Breast epithelium (tissue), 4 donors: ENCODE measurements around the gene LCE1A. TPM values are rescaled to one million over a fixed set of nuclear protein-coding genes. Genes with fewer than 3 reads are reported as not detected.
A peak's percentile ranks its signal among the peaks of the same experiment; 100 is the strongest.

Experiments
- DNase-seq, 2 donors: peaks; one replicate each; pipeline ENCODE4 v3.0.0-alpha.2; 2019; ENCODE audit warnings: low spot score in 2 of 2
- H3K27ac ChIP-seq, 2 donors: fragments of 200-600 bp; sonication (generic) in 1 of 2; one replicate each; pipeline ENCODE4 v1.5.1; 2016 to 2019; ENCODE audit warnings: mild to moderate bottlenecking in 1 of 2
- H3K27me3 ChIP-seq, 2 donors: fragments of 200-600 bp; sonication (generic) in 1 of 2; one replicate each; pipeline versions ENCODE4 v1.5.1 to v1.6.0; 2017 to 2019; ENCODE audit warnings: control low read depth in 1 of 2, mild to moderate bottlenecking in 1 of 2
- H3K36me3 ChIP-seq: fragments of 200-600 bp; one replicate; pipeline ENCODE4 v1.5.1; 2019
- H3K4me1 ChIP-seq, 2 donors: fragments of 200-600 bp; sonication (generic); one replicate each; pipeline ENCODE4 v1.5.1; 2016 to 2019; ENCODE audit warnings: control low read depth in 1 of 2
- H3K4me3 ChIP-seq, 3 donors: fragments of 200-600 bp; sonication (generic); 1 replicate in 2 of 3; 2 replicates in 1 of 3; pipeline ENCODE4 v1.5.1; 2016 to 2019; ENCODE audit warnings: mild to moderate bottlenecking in 3 of 3, moderate library complexity in 2 of 3
- H3K9me3 ChIP-seq, 2 donors: fragments of 200-600 bp; sonication (generic) in 1 of 2; one replicate each; pipeline ENCODE4 v1.5.1; 2016 to 2019; ENCODE audit warnings: control low read depth in 1 of 2
- CTCF ChIP-seq, 3 donors: fragments of 450-650 bp; IDR thresholded peaks; one replicate each; pipeline ENCODE4 v1.5.1; 2016 to 2017; ENCODE audit warnings: antibody characterized with exemption in 3 of 3, mild to moderate bottlenecking in 3 of 3, moderate library complexity in 3 of 3
- POLR2A ChIP-seq: fragments of 450-650 bp; IDR thresholded peaks from one replicate; pipeline ENCODE4 v1.6.1; 2016; ENCODE audit warnings: antibody characterized with exemption, mild to moderate bottlenecking, moderate library complexity
- POLR2AphosphoS5 ChIP-seq, 3 donors: sonication (generic); formaldehyde crosslinking; IDR thresholded peaks; one replicate each; pipeline ENCODE4 v1.6.1; 2017; ENCODE audit warnings: antibody characterized with exemption in 3 of 3
- intact Hi-C: fragments of 100-400 bp; cut with DNase I; formaldehyde crosslinking; loops from one replicate; pipeline ENCODE4 v1.15.1; 2023; ENCODE audit warnings: low total_unique reads
- total RNA-seq, 3 donors: library from RNA; depleted of rRNA; stranded (reverse); fragments of >200 nt; gene quantifications; one replicate each; pipeline ENCODE4 v1.1.0, GENCODE V29; 2016

The LCE1A gene
- total RNA-seq, 3 donors from 2014 or later, result not detected

GRCh38 chr1:152869808-152870419 lies 42.6 kb downstream of the LCE1A start:
- TF ChIP-seq POLR2AphosphoS5 (IDR thresholded peaks at IDR 0.05) (no peak), POLR2A (no peak), CTCF (IDR thresholded peaks at IDR 0.05) (peak; percentile 48 to 57 (median 55))
- no peak overlapping the region for H3K27ac ChIP-seq
- no peaks in the 10 kb centered on the region for H3K36me3 ChIP-seq
- no peaks in the 10 kb centered on the region for H3K27me3 ChIP-seq
- no peaks in the 10 kb centered on the region for H3K9me3 ChIP-seq
- DNase-seq, result peak; percentile 44 to 55
- H3K4me3 ChIP-seq, result no peak overlapping the region
- H3K4me1 ChIP-seq, result no peaks in the 10 kb centered on the region
- intact Hi-C loops, result no loop called here

GRCh38 chr1:152870831-152871730 lies 43.8 kb downstream of the LCE1A start:
- Histone ChIP-seq H3K36me3 (no peaks in the 10 kb centered on the region), H3K4me3 (no peak overlapping the region), H3K27me3 (no peaks in the 10 kb centered on the region), H3K4me1 (no peaks in the 10 kb centered on the region), H3K9me3 (no peaks in the 10 kb centered on the region), H3K27ac (no peak overlapping the region)
- TF ChIP-seq CTCF (IDR thresholded peaks at IDR 0.05) (no peak), POLR2AphosphoS5 (IDR thresholded peaks at IDR 0.05) (no peak), POLR2A (no peak)
- DNase-seq, result no peak
- intact Hi-C loops, result no loop called here

- no peak for DNase-seq
- Histone ChIP-seq H3K36me3 (no peaks in the 10 kb centered on the region), H3K9me3 (no peaks in the 10 kb centered on the region), H3K4me3 (no peak overlapping the region), H3K27ac (no peak overlapping the region), H3K4me1 (no peaks in the 10 kb centered on the region), H3K27me3 (no peaks in the 10 kb centered on the region)
- no peak for TF ChIP-seq CTCF (IDR thresholded peaks at IDR 0.05)
- no peak for TF ChIP-seq POLR2AphosphoS5 (IDR thresholded peaks at IDR 0.05)
- no peak for TF ChIP-seq POLR2A
- intact Hi-C loops, result no loop called here
Observed at GRCh38 chr1:152871731-152872126, 44.5 kb downstream of the LCE1A start.

GRCh38 chr1:152873495-152873894 lies 46.2 kb downstream of the LCE1A start:
- no peak for DNase-seq
- Histone ChIP-seq H3K27me3 (no peaks in the 10 kb centered on the region), H3K27ac (no peak overlapping the region), H3K4me1 (no peaks in the 10 kb centered on the region), H3K9me3 (no peaks in the 10 kb centered on the region), H3K36me3 (no peaks in the 10 kb centered on the region), H3K4me3 (no peak overlapping the region)
- intact Hi-C loops, result no loop called here
- TF ChIP-seq POLR2A, result no peak
- no peak for TF ChIP-seq CTCF (IDR thresholded peaks at IDR 0.05)
- TF ChIP-seq POLR2AphosphoS5 (IDR thresholded peaks at IDR 0.05), result no peak

- Histone ChIP-seq H3K9me3 (no peaks in the 10 kb centered on the region), H3K27me3 (no peaks in the 10 kb centered on the region), H3K27ac (no peak overlapping the region), H3K4me1 (no peaks in the 10 kb centered on the region), H3K36me3 (no peaks in the 10 kb centered on the region), H3K4me3 (no peak overlapping the region)
- no peak for TF ChIP-seq POLR2AphosphoS5 (IDR thresholded peaks at IDR 0.05)
- no peak for TF ChIP-seq CTCF (IDR thresholded peaks at IDR 0.05)
- TF ChIP-seq POLR2A, result no peak
- DNase-seq, result no peak
- intact Hi-C loops, result no loop called here
Observed at GRCh38 chr1:152876827-152877226, 49.6 kb downstream of the LCE1A start.
